ENCODE measurements around the gene KIF26B.
"Not testable (repeated sequence)": the region's sequence is repeated elsewhere in the genome, so short reads cannot be mapped to it uniquely, and the experiment has no call there.

KIF26B gene

DNA sequence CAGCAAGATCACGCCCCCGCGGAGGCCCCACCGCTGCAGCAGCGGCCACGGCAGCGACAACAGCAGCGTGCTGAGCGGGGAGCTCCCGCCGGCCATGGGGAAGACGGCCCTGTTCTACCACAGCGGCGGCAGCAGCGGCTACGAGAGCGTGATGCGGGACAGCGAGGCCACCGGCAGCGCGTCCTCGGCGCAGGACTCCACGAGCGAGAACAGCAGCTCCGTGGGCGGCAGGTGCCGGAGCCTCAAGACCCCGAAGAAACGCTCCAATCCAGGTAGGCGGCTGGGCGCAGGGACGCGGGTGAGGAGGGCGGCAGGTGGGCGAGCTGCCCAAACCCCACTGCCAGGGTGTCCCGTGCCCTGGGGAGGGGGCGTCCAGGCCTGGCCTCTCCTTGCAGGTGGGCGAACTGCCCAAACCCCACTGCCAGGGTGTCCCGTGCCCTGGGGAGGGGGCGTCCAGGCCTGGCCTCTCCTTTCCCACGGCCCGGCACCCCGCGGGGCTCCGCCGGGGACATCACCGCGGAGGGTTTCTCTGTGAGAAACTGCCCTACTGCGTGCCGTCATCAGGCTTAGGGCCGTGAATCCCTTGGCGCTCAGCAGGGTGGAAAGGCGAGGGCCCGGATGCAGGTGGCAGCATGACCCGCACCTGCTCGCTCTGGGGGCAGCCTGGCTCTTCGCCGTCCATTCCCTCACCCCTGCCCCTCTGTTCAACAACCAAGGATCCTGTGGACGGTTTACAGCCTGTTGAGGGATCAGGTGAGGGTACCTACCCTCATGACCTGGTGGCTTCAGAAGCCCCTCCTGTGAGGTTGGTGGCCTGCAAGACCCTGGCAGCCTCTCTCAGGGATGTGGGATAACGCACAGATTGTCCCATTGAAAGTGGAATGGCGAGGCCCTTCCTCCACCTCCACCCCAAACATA, 534.0 kb downstream of the KIF26B start:
- no peak for DNase-seq (ENCODE audit: low read depth in 3 of 3, low spot score in 1 of 3)

DNA sequence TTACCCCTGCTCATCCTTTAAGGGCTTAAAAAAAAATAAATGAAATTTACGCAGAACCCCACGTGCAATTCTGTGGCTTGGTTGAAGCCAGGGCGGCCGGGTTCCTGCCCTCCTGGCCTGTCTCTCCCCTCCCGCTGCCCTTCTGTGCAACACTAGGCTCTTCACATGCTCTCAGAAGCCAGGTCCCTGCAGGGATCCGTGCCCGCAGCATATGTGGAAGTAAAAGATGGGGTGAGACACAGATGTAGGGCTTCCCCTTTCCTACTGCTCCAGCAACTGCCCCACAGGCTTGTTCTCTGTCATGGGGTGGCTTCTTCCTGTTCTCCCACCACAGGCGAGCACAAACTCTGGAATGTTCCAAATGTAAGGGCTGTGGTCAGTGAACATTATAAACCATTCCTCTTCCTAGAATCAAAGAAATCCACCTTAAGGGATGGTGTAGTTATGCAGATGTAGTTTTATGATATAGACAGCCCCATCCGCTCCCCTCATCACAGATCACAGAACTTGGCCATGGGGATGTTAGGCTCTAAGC, 535.4 kb downstream of the KIF26B start:
- no peak for DNase-seq (ENCODE audit: low read depth in 3 of 3, low spot score in 1 of 3)

DNA sequence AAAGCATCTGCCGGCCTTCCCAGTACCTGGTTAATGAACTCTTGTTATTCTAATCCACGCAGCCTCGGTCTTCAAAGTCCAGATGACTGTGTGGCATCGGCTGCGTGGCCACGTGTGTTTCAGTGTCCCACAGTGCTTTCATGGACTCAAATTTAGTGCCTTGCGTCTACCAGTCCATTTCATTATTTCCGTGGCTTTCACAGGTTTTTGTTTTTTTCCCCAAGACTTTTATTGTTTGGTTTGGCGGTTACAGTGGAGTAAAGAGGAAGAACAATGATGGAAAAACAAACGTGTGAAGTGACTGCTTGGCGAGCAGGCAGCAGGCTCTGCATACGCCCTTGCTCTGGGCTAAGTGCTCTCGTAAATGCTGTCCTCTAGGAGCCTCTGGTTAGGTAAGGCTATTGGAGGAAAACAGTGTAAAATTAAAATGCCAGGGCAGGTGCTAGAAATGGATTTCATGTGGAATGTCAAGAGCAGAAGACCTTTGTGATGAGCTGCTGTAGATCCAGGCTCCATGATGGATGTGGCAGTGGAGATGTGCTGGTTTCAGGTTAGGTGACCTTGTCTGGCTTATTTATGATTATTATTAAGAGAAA, 536.3 kb downstream of the KIF26B start:
- DNase-seq (ENCODE audit: low read depth in 3 of 3, low spot score in 1 of 3), result no peak

DNA sequence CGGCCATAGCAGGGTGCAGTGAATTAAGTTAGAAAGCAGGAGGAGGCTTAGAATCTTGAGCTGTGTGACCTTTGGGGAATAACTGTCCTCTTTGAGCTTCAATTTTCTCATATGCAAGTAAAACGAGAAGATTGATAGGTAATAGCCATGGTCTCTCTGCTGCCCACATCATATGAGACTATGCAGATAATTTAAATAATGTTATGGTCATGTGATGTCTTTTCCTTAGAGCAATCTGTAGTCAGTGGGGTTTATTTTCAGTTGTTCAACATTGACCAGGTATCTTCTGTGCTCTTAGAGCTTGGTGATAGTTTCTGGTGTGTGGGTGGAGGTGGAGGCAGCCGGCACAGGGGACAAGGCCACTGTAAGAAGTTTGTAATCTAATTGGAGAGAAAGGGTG, 537.1 kb downstream of the KIF26B start:
- DNase-seq (ENCODE audit: low read depth in 3 of 3, low spot score in 1 of 3), result no peak

DNA sequence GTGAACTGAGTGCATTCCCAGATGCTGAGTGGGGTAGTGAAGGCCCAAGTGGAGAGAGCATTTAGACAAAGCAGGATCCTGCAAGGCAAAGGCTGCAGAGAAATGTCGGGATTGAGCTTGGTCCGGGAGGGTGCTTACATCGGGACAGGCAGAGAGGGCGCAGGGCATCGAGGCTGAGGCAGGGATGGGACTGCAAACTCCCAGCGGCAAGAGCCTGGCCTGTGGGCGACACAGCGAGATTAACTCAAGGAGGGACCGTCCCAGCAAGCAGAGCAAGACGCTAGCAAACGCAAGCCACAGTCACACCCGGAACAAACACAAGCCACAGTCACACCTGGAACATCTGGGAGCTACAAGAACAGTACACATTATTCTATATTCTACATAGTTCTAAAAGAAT, 537.5 kb downstream of the KIF26B start:
- no peak for DNase-seq (ENCODE audit: low read depth in 3 of 3, low spot score in 1 of 3)

DNA sequence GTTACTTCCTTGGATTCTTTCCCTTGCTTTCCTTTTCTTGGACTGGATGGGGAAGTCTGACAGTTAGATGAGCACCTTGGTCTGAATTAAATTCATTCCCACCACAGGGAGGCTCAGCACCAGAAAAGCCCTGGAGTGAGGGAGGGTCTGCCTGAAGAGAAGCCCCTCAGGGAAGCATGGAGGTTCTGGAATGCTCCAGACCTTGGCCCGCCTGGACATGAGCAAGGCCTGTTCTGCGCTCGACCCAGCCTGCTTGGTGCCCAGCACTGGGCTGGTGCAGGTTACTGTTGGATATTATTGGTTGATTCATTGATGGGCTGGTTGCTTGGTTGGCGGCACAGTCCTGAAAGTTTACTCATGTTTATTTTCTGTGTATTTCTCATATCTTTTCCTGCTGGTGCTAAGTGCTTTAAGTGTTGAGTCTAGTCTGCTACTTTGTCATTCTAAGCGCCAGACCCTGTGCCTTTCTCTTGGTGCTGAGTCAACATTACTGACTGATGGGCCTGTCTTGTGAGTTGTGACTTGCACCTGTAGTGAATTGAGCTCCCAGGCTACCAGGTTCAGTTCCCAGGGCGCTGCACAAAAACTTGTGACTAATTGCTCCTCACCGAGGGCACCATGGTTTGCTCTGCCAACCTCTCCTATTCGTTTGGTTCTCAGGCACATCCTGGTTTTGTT, 538.5 kb downstream of the KIF26B start:
- no peak for DNase-seq (ENCODE audit: low read depth in 3 of 3, low spot score in 1 of 3)

DNA sequence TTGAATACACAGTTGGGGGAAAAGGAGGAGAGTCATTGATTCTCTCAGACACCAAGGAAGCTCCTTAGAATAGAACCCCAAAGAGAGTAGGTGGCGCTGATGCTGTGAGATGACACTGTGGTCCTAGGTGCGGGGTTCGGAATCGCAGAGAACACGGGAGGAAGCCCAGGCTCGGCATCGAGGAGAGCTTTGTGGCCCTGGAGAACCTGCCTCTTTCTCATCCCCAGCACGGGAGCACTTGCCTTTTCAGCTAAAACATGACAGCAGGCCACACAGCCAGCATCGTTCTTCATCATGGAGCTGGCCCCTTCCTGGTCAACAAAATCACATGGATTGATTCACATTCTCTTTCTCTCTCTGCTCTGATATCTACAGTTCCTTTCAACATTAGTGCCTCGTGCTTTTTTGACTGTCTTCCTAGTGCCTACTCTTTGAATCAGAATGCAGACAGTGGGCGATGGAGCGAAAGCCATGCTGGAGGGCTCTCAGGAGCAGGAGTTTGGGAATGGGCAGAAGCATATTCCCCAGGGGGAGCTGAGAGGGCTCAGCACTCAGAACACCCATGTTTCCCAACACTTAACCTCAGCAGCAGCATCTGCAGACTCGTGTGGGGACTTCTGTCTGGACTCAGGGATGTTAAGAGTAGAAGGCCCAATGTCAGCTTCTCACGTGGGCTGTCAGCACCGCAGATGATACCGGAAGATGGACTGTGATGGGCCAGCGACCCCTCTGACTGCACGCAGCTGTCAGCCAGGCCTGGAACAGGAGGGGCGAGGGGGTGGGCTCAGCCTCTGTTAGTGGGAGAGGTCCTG, 539.4 kb downstream of the KIF26B start:
- no peak for DNase-seq (ENCODE audit: low read depth in 3 of 3, low spot score in 1 of 3)

DNA sequence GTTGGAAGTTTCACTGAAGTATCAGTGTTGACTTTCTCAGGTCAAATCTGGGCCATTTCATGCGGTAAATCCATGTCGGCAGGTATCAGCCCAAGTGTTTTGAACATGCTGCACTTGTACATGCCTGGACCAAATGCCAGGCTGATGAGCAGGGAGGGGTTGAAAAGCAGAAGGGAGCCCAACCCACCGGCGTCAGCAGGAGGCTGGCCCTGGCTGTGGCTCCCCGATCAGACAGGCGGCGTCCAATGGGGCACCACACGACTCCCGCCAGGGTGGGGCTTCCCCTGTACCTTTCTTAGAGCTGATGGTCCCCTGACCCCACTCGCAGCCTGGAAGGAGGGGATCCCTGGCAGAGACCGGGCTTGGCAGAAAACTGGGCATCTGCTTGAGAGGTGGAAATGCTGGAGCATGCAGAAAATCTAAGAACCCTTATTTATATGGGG, 540.0 kb downstream of the KIF26B start:
- no peak for DNase-seq (ENCODE audit: low read depth in 3 of 3, low spot score in 1 of 3)

DNA sequence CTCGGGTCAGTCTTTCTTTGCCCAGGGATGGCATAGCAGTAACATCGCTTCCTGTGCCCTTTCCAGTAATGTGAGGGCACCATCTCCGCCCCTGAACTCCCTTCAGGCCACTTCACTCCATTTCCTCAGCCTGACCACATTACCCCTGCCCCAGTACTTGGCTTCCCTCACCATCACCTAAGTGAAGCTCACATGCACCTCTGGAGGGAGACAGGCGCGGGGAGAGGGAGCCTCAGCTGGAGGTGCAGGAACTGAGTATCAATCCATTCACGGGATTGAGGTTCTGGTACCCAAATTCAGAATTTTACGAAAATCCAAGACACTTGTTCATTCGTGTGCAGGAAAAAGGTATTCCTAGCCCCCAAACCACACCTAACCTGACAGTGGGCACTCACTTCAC, 540.4 kb downstream of the KIF26B start:
- no peak for DNase-seq (ENCODE audit: low read depth in 3 of 3, low spot score in 1 of 3)

DNA sequence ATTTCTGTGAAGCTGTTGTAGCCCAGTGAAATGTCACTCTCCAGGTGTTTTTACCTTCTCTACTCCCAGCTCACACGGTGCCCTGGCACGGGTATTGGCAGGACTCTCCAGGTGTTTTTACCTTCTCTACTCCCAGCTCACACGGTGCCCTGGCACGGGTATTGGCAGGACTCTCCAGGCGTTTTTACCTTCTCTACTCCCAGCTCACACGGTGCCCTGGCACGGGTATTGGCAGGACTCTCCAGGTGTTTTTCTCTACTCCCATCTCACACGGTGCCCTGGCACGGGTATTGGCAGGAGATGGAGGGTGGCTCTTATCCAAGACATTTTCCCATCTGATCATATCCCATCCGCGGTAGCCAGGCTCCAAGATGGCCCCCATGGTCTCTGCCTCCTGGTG, 540.9 kb downstream of the KIF26B start:
- DNase-seq (ENCODE audit: low read depth in 3 of 3, low spot score in 1 of 3), result not testable (repeated sequence)

DNA sequence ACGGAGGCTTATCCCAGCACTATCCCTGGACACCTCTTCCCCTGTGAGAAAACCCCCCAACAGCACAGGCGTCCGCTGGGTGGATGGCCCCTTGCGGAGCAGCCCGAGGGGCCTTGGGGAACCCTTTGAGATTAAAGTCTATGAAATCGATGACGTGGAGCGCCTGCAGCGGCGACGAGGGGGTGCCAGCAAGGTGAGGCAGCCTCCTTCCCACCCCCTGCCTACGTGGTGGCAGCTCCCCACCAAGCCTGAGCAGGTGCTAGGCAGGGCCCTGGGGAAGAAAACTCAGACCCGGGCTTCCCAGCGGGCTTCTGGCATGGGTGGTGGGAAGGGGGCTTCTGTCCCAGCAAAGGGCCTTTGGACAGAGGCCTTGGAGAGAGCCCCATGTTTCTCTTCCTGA, 543.3 kb downstream of the KIF26B start:
- no peak for DNase-seq (ENCODE audit: low read depth in 3 of 3, low spot score in 1 of 3)

DNA sequence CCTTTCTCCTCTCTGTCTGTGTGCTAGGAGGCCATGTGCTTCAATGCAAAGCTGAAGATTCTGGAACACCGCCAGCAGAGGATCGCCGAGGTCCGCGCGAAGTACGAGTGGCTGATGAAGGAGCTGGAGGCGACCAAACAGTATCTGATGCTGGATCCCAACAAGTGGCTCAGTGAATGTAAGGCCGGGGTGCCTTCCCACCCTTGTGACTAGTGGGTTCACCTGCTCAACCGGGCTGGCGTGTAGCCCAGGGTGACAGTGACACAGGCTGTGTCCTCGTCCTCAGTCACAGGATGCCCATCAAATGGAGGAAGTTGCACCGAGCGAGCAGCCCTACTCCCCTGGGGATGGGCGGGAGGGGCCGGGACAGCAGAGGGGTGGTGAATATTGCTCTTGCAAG, 544.1 kb downstream of the KIF26B start:
- no peak for DNase-seq (ENCODE audit: low read depth in 3 of 3, low spot score in 1 of 3)

DNA sequence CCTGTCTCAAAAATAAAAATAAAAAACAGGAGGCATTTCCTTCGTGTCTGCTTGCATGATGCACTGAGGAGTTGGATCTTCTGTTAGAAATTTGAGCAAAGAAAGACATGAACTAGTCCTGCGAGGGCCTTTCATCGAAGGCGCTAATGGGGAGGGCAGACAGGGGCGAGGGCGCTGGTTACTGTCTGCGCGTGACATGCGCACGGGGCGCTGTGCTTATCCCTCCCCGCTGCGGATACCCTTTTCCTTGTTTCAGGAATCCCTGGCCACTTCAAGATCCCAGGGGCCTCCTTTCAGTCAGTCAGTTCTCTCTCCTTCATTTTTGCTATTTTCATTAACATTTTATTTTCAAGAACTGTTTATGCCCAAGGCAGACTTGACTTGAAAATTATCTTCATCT, 545.8 kb downstream of the KIF26B start:
- no peak for DNase-seq (ENCODE audit: low read depth in 3 of 3, low spot score in 1 of 3)

DNA sequence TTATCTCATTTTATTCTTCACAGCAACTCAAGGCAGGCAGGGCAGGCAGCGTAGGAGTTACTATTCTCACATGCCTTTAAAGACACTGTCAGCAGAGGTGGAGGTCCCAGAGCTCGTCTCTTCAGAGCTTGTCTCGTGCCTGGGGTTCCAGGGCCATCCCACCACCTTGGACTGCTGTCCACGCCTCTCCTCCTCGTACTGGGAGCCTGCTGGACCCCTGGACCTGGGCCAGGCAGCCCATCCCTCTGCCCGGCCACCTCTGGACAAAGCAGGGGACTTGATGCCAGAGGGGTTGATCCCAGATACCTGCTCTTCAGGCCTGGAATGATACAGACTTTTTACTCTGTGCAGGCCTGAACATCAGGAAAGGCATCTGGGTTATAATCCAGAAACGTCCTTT, 546.8 kb downstream of the KIF26B start:
- no peak for DNase-seq (ENCODE audit: low read depth in 3 of 3, low spot score in 1 of 3)

DNA sequence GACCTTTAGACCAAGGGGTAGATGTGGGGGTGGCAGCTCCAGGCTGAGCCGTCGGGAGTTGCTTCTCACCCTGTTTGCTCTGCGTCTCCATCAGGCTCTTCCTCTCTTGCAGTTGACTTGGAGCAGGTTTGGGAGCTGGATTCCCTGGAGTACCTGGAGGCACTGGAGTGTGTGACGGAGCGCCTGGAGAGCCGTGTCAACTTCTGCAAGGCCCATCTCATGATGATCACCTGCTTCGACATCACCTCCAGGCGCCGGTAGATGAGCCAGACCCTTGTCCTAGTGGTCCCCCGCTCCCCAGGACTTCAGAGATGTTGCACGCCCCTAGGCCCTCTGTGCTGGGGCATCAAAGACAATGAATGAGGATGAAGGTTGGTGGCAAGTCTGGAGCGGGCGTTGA, 547.6 kb downstream of the KIF26B start:
- DNase-seq (ENCODE audit: low read depth in 3 of 3, low spot score in 1 of 3), result no peak

DNA sequence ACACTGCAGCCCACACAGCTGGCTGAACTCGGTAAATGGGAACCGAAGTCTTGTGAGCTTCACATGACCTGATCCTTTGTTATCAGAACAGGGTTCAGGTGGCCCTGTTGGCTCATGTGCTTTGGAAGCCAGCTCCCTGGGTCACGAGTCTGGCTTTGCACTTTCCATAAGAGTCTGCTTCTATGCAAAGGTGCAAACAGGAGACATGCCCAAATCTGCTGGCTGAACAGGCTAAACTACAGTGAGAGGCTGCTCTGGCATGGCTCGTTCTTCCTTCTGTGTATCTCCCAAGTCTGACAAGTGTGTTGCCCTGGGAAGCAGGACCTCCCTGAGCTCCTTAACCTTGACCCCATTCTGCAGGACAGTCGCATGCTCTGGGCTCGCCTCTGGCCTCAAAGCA, 549.6 kb downstream of the KIF26B start:
- no peak for DNase-seq (ENCODE audit: low read depth in 3 of 3, low spot score in 1 of 3)

DNA sequence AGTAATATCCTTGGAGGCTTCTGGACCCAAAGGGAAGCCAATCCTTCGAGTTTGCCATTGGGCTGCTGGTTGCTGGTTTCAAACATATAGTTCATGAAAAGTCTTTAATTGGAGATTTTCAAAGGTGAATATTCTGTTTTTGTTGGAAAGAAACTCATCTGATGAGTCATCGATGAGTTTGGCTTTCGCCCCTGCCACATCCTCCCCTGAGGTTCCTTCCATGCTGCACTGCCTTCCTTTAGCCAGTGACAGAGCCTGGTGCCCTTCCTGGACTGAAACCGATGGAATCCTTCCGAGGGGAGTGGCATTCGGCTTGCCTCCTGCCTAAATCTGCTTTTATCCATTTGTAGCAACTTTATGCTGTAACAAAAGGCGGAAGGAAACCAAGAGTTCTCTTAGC, 550.0 kb downstream of the KIF26B start:
- no peak for DNase-seq (ENCODE audit: low read depth in 3 of 3, low spot score in 1 of 3)

DNA sequence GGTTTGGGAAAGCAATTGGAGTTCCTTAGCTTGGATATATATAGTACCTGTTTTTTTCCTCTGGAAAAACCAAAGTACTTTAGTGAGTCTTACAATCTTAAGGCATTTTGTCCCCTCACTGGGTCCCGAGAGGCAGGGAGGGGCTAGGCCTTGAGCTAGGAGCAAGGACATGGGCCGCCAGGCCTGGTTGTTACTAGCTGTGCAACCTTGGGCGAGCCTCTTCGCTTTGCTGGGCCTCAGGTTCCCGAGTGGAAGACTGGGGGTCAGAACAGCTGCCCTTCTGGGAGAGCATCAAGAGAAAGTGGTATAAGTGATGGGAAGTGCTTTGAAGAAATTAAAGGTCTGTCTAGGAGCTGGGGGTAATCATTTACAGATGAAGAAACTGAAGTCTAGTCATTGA, 553.2 kb downstream of the KIF26B start:
- no peak for DNase-seq (ENCODE audit: low read depth in 3 of 3, low spot score in 1 of 3)

DNA sequence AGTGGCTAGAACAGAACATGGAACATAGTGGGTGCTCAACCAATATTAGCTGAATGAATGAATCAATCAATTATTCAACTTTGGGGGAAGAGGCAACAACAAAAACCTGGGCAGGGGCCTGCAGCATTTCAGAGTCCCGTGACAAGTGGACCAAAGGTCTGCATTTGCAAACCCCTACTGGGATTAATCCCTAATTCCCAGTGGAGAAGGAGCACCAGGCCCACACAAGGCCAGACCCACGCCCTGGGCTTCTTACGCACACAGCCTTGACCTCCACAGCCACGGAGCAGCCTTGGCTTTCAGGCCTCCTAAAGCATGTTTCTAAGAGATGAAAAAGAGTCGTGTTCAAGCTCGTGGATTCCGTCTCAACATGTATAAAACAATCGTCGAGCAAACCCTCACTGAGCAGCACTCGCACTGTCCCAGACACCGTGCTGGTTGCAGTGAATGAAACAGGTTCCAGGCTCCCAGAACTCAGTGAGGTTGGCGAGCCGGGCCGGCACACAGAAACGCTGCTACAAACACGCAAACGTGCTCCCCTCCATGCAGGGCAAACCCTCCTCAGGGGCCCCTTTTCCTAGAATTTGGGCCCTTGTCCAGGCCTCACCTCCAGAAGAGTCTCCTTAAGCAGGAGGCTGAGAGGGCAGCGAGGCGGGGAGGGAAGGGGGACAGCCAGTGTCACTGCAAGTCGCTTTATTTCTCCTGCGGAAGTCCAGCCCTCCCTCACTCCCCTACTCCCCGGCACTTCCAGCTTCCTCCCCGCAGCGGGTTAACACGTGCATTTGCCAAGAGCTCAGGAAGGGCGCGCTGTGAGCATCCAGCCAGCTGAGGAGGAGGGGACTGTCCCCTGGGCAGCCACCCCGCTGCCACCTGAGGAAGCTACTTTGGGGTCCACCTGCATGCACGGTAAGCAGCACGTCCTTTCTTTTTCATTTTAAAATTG, 556.4 kb downstream of the KIF26B start:
- DNase-seq (ENCODE audit: low read depth in 3 of 3, low spot score in 1 of 3), result no peak

DNA sequence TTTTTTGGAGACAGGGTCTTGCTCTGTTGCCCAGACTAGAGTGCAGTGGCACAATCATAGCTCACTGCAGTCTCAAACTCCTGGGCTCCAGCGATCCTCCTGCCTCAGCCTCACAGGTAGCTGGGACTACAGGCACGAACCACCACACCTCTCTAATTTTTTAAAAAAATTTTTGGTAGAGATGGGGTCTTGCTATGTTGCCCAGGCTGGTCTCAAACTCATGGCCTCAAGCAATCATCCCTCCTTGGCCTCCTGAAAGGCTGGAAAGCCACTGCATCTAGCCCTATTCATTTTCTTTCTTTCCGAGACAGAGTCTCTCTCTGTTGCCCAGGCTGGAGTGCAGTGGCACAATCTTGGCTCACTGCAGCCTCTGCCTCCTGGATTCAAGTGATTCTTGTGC, 559.2 kb downstream of the KIF26B start:
- DNase-seq (ENCODE audit: low read depth in 3 of 3, low spot score in 1 of 3), result not testable (repeated sequence)
